IPS-18a (cell line): ENCODE data around the gene ARHGEF11.

Experiments
- H3K27ac ChIP-seq: one replicate; pipeline ENCODE4 v1.5.1; 2013; ENCODE audit warnings: low read length
- H3K27me3 ChIP-seq: one replicate; pipeline ENCODE4 v1.6.1; 2013; ENCODE audit warnings: mild to moderate bottlenecking, low read length; ENCODE audit not compliant: control insufficient read depth, insufficient read depth
- H3K36me3 ChIP-seq: one replicate; pipeline ENCODE4 v1.6.1; 2013; ENCODE audit warnings: low read depth, low read length; ENCODE audit not compliant: control insufficient read depth
- H3K4me1 ChIP-seq: one replicate; pipeline ENCODE4 v1.6.1; 2013; ENCODE audit warnings: low read depth, low read length; ENCODE audit not compliant: control insufficient read depth
- H3K4me3 ChIP-seq: one replicate; pipeline ENCODE4 v1.5.1; 2013; ENCODE audit warnings: low read length
- H3K9ac ChIP-seq: one replicate; pipeline ENCODE4 v1.6.1; 2013; ENCODE audit warnings: mild to moderate bottlenecking, low read length, moderate library complexity
- H3K9me3 ChIP-seq: one replicate; pipeline ENCODE4 v1.6.1; 2013; ENCODE audit warnings: low read depth, low read length; ENCODE audit not compliant: control insufficient read depth

Gene ARHGEF11

DNA sequence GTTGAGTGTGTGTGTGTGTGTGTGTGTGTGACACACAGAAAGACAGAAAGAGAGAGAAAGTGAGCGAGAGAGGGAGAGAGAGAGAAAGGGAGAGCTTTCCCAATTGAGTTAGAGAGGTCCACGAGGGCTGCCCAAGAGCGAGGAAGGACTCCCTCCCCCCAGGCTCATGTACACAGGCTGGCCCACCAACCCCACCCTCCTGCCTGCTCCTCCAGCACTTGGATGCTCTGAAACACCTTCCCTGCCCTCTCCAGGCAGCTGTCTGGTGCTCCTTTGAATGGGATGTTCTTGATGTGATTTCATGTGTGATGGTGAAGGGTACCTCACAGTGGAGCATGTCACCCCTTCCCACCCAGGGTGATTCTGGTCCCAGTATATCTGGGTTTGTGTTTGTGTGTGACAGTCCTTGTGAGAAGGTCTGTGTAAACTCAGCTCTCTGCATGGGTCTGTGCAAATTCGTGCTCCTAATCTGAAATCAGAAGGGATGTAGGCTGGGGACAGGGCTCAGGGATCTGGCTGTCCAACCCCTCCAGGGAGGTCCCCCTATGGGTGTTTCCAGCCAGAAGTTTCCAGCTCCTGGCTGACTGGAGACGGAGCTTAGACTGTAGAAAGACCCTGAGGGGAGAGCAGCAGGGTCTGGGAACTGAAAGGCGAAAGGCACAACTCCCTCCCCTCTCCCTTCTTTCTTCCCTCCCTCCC, 158.8 kb downstream of the ARHGEF11 start:
- Histone ChIP-seq H3K4me1 (peaks cover 18% of the 10 kb centered on the region), H3K4me3 (no peak overlapping the region), H3K36me3 (no peaks in the 10 kb centered on the region), H3K9ac (no peak overlapping the region), H3K9me3 (no peaks in the 10 kb centered on the region), H3K27me3 (peaks cover 55% of the 10 kb centered on the region), H3K27ac (no peak overlapping the region)

DNA sequence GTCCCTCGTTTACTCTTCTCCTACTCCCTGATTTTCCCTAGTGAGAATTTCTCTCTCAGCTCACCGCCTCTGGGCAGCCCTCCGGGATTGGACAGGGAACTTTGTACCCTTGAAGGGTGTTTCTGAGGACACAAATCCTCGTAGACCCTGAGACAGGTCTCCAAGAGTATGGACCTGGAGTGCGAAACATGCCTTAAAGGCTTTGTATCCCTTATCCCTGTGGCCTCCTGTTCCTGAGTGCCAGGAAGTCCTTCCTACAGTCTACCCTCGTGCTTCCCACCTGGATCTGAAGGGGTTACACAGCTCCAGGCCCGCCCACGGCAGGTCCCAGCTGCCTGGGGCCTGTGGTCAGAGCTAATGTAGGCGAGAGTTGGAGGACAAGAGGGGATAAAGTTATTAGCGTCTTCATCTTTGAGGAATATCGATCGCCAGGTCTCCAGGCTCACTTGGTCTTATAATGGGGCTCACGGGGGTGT, 159.6 kb downstream of the ARHGEF11 start:
- no peaks in the 10 kb centered on the region for H3K9me3 ChIP-seq
- H3K9ac ChIP-seq: no peak overlapping the region
- H3K4me3 ChIP-seq: no peak overlapping the region
- H3K27ac ChIP-seq: no peak overlapping the region
- peaks cover 18% of the 10 kb centered on the region for H3K4me1 ChIP-seq
- H3K36me3 ChIP-seq: no peaks in the 10 kb centered on the region
- H3K27me3 ChIP-seq: peaks cover 47% of the 10 kb centered on the region

- H3K27ac ChIP-seq: no peak overlapping the region
- H3K9me3 ChIP-seq: no peaks in the 10 kb centered on the region
- H3K4me3 ChIP-seq: no peak overlapping the region
- H3K27me3 ChIP-seq: peaks cover 41% of the 10 kb centered on the region
- no peak overlapping the region for H3K9ac ChIP-seq
- no peaks in the 10 kb centered on the region for H3K36me3 ChIP-seq
- peaks cover 18% of the 10 kb centered on the region for H3K4me1 ChIP-seq
Observed at GRCh38 chr1:156885314-156885713, 160.2 kb downstream of the ARHGEF11 start.
